Measurements from ENCODE around the gene DCAF17.

DCAF17 gene

DNA sequence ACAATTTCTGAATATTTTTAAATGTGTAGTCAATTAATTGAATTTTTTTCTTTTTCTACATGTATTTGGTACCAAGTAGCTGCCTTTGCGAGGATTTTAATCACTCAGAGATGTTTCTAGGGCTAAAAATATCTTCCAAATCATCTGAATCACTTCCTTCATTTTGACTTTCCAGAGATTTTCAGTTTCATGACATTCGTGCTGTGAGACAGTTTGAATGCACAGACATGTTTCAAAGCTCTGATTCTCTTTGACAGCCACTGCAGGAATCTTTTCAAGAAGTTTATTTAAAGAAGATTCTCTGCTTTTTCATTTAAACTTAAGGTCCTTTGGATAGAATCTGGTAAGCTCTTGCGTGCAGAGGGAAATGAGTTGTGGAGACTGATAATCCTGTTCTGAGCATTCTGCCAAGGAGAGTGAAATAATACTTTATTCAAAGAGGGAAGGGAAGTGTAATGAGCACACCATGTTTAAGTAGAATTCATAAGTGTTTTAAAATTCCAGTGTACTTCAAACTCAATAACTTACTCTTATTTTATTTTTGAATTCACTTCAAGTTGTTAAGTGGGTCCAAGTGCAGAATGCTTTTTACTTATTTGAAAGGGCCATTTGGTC is 97.9 kb downstream of the DCAF17 start:
- no peak for DNase-seq
- no peaks in the 10 kb centered on the region for H3K36me3 Mint-ChIP-seq (ENCODE audit: insufficient read depth)

DNA sequence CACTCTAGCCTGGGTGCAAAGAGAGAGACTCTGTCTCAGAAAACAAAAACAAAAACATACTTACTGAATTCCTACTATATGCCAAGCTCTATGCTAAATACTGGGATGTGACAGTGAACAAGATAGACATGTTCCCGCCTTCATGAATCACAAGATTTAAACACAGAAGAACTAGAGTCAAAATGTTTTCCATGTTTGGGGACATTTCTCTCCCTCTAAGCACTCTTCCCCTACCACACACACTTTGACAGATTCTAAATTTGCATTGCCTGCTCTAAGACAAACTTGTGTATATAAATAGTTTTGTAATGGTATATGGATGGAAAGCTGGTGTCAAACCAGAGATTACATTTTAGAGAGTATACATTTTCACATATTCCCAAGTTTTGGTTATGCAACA is 99.3 kb downstream of the DCAF17 start:
- H3K4me1 Mint-ChIP-seq (ENCODE audit: low read depth in 2 of 2): no peaks in the 10 kb centered on the region
- H3K9me3 Mint-ChIP-seq: peaks cover 0 to 7% of the 10 kb centered on the region in 2 donors
- no peak overlapping the region for H3K4me3 Mint-ChIP-seq
- peaks cover 45 to 49% of the 10 kb centered on the region in 2 donors for H3K27me3 Mint-ChIP-seq
- DNase-seq (no peak), ATAC-seq (replicated peaks) (no peak)
- no peak overlapping the region for H3K27ac Mint-ChIP-seq
- no peaks in the 10 kb centered on the region for H3K36me3 Mint-ChIP-seq (ENCODE audit: insufficient read depth)

More for the DNA sequence above, 97.9 kb downstream of the DCAF17 start:
- H3K9me3 Mint-ChIP-seq: peaks cover 0 to 7% of the 10 kb centered on the region in 2 donors
- no peak for ATAC-seq (replicated peaks)
- H3K27ac Mint-ChIP-seq: no peak overlapping the region
- H3K4me1 Mint-ChIP-seq (ENCODE audit: low read depth in 2 of 2): no peaks in the 10 kb centered on the region
- H3K27me3 Mint-ChIP-seq: peaks cover 49 to 50% of the 10 kb centered on the region in 2 donors
- H3K4me3 Mint-ChIP-seq: no peak overlapping the region

Measured in effector memory CD8-positive, alpha-beta T cell (primary cell).